ENCODE results near the gene SUDS3.

DNA sequence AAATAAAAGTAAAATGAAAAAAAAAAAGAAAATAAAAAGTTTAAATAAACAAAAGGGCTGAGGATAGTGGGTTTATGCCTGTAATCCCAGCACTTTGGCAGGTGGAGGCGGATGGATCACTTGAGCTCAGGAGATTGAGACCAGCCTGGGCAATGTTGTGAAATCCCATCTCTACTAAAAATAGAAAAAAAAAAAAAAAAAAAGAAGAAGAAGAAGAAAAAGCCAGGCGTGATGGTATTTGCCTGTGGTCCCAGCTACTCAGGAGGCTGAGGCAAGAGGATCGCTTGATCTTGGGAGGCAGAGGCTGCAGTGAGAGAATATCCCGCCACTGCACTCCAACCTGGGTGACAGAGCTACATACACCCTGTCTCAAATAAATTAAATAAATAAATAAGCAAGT lies 7.5 kb upstream of the SUDS3 start:
- TF ChIP-seq, protein P1, sequence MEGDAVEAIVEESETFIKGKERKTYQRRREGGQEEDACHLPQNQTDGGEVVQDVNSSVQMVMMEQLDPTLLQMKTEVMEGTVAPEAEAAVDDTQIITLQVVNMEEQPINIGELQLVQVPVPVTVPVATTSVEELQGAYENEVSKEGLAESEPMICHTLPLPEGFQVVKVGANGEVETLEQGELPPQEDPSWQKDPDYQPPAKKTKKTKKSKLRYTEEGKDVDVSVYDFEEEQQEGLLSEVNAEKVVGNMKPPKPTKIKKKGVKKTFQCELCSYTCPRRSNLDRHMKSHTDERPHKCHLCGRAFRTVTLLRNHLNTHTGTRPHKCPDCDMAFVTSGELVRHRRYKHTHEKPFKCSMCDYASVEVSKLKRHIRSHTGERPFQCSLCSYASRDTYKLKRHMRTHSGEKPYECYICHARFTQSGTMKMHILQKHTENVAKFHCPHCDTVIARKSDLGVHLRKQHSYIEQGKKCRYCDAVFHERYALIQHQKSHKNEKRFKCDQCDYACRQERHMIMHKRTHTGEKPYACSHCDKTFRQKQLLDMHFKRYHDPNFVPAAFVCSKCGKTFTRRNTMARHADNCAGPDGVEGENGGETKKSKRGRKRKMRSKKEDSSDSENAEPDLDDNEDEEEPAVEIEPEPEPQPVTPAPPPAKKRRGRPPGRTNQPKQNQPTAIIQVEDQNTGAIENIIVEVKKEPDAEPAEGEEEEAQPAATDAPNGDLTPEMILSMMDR (IDR thresholded peaks at IDR 0.05), result no peak
- no peak for TF ChIP-seq POLR2A (IDR thresholded peaks at IDR 0.05)

All from suprapubic skin (tissue), 3 donors.